SK-N-MC (cell line): ENCODE measurements around the gene EML2.

Experiments
- DNase-seq: peaks from one replicate; pipeline ENCODE4 v3.0.0-alpha.2; 2011; ENCODE audit warnings: low read depth, low spot score
- H3K27ac ChIP-seq: fragments of 200-600 bp; sonication (generic); 2 replicates; pipeline ENCODE4 v1.5.1; 2016; ENCODE audit warnings: mixed run types
- H3K36me3 ChIP-seq: fragments of 200-600 bp; sonication (generic); 2 replicates; pipeline ENCODE4 v1.6.1; 2017; ENCODE audit warnings: antibody characterized with exemption, low read length, mixed read lengths; ENCODE audit not compliant: insufficient read depth
- H3K4me3 ChIP-seq: fragments of 200-600 bp; sonication (generic); 2 replicates; pipeline ENCODE4 v1.5.1; 2016
- H3K9ac ChIP-seq: fragments of 200-600 bp; sonication (generic); 2 replicates; pipeline ENCODE4 v1.8.0; 2017; ENCODE audit warnings: mixed run types, mixed read lengths; ENCODE audit not compliant: insufficient read length
- H3K9me3 ChIP-seq: fragments of 200-600 bp; sonication (generic); 2 replicates; pipeline ENCODE4 v1.6.1; 2017; ENCODE audit warnings: low read depth, mild to moderate bottlenecking, antibody characterized with exemption, low read length, moderate library complexity, mixed read lengths
- EZH2 ChIP-seq: fragments of 200-600 bp; sonication (generic); IDR thresholded peaks from one replicate; pipeline ENCODE4 v1.6.1; 2017; ENCODE audit warnings: antibody characterized with exemption
- FOXP2 ChIP-seq: optimal IDR thresholded peaks from 2 replicates; pipeline ENCODE3; 2011; ENCODE audit warnings: mild to moderate bottlenecking, moderate library complexity; ENCODE audit not compliant: insufficient read depth; ENCODE audit errors: extremely low read length, control extremely low read depth
- POLR2AphosphoS5 ChIP-seq: IDR thresholded peaks from 2 replicates; pipeline ENCODE4 v1.6.1; 2012; ENCODE audit warnings: mild to moderate bottlenecking, low read depth, low read length, borderline replicate concordance

The EML2 gene

DNA sequence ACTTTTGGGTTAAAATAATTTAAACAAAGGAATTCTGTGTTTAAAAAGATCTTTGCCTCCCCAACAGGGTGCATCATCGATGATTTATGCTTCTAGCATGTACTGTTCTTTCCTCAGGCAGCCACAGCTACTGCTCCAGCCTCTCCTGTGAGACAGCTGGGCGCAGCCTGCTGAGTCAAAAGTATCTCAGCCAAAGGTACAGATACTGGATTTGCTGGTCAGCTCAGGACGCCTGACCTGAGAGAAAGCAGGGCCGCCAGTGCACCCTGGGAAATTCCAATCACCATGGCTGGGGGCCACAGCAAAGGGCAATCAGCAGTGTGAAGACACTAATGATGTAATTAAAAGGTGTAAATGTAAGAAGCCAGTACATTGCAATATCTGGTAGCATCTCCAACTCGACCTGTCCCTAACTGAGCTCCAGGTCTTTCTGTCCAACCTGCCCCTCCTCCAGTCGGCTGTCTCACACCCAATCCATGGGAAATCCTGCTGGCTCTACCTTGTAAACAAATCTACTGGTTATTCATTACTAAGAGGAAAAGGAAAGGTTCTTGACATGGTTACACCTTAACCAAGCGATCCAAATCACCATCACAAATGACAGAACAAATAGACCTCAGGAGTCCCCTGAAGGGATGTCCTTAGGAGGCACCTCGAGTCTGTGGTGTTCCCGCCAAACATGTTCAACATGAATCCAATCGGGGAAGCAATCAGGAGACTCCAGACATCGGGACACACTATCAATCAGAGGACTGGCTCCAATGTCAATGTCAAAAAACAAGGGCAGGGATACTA, 61.9 kb downstream of the EML2 start:
- DNase-seq, result no peak
- H3K27ac ChIP-seq, result no peak overlapping the region

DNA sequence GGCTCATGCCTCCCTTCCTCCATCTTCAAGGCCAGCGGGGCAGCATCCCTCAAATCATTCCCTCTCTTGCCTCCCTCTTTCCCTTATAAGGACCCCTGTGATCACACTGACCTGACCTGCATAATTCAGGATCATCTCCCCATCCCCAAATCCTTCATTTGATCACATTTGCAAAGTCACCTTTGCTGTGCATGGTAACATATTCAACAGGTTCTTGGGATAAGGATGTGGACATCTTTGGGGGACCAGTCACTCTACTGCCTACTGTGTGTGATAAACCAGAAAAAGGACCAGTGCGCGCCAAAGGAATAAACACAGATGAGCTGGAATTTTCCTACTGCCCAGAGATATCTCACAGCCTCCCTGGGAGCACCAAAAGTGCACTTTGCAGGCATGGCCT, 62.5 kb downstream of the EML2 start:
- no peaks in the 10 kb centered on the region for H3K36me3 ChIP-seq
- H3K9ac ChIP-seq, result no peak overlapping the region
- no peak overlapping the region for H3K4me3 ChIP-seq
- DNase-seq, result no peak
- H3K27ac ChIP-seq, result no peak overlapping the region
- TF ChIP-seq EZH2, result no peak
- TF ChIP-seq FOXP2, result no peak
- TF ChIP-seq POLR2AphosphoS5, result no peak
- H3K9me3 ChIP-seq, result no peaks in the 10 kb centered on the region

More for the DNA sequence above, 61.9 kb downstream of the EML2 start:
- Histone ChIP-seq H3K36me3 (no peaks in the 10 kb centered on the region), H3K9ac (no peak overlapping the region), H3K4me3 (no peak overlapping the region), H3K9me3 (no peaks in the 10 kb centered on the region)
- no peak for TF ChIP-seq POLR2AphosphoS5
- TF ChIP-seq EZH2, result no peak
- TF ChIP-seq FOXP2, result no peak

DNA sequence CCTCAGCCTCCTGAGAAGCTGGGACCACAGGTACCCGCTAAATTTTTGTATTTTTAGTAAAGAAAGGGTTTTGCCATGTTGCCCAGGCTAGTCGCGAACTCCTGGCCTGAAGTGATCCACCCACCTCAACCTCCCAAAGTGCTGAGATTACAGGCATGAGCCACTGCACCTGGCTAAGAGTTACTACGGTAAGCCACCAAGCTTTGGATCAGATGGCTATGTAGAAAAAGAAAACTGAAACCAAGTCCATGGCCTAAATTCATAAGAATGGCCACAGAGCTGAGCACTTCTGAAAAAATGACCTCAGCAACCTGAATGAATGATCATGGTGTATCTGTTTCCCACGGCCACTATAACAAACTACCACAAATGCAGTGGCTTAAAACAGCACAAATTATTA, 64.0 kb downstream of the EML2 start:
- DNase-seq, result no peak
- no peak overlapping the region for H3K27ac ChIP-seq
- TF ChIP-seq FOXP2 (no peak), POLR2AphosphoS5 (no peak), EZH2 (no peak)
- H3K4me3 ChIP-seq, result no peak overlapping the region
- H3K9me3 ChIP-seq, result no peaks in the 10 kb centered on the region
- no peaks in the 10 kb centered on the region for H3K36me3 ChIP-seq
- H3K9ac ChIP-seq, result no peak overlapping the region

DNA sequence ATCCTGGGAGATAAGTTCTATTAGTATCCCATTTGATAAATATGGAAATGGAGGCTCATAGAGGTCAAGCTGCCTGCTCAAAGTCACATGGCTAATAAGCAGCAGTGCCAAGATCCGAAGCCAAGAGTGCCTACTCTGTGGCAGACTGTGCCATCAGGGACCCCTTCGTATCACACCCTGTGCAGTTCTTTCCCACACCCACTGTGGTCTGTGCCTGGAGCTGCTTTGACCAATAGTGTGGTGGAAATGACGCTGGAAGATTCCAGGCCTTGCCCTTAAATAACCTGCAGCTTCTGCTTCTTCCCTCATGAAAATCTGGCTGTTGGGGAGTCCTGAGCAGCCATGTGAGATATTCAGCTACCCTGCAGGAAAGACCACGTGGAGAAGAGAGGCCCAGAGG, 64.7 kb downstream of the EML2 start:
- DNase-seq, result no peak
- Histone ChIP-seq H3K4me3 (no peak overlapping the region), H3K36me3 (no peaks in the 10 kb centered on the region), H3K27ac (no peak overlapping the region), H3K9ac (no peak overlapping the region), H3K9me3 (no peaks in the 10 kb centered on the region)
- no peak for TF ChIP-seq FOXP2
- TF ChIP-seq EZH2, result no peak
- no peak for TF ChIP-seq POLR2AphosphoS5

DNA sequence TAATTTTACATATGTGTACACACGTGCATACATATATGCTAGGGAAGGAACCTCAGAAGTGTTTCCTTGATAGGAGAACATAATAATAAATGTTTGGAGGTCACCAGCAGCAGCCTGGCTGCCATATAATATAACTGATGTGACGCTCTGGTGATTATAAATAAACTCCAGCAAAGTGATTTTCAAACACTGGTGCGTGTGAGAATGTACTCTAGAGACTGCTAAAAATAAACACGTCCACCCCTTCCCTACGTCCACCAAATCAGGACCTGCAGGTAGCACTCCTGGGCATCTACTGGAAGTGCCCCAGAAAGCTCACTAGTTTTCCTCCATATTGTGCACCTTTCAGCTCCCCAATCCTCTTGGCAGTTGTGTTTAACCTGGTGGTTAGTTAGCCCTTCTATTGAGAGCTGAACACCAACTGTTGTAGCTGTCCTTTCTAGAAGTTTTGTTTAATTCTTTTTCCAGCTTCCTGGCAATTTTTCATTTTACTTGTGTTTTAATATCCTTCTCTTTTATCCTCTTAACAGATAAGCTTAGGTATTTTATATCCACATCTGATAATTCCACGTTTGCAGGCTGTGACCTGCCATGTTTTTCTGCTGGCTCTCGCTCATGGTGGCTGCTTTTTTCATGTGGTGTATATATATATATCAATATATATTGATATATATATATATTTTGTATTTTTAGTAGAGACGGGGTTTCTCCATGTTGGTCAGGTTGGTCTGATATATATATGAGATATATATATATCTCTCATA, 67.6 kb downstream of the EML2 start:
- DNase-seq, result no peak
- Histone ChIP-seq H3K36me3 (no peaks in the 10 kb centered on the region), H3K27ac (no peak overlapping the region), H3K9me3 (no peaks in the 10 kb centered on the region), H3K9ac (no peak overlapping the region), H3K4me3 (no peak overlapping the region)
- TF ChIP-seq POLR2AphosphoS5 (no peak), EZH2 (no peak), FOXP2 (no peak)

DNA sequence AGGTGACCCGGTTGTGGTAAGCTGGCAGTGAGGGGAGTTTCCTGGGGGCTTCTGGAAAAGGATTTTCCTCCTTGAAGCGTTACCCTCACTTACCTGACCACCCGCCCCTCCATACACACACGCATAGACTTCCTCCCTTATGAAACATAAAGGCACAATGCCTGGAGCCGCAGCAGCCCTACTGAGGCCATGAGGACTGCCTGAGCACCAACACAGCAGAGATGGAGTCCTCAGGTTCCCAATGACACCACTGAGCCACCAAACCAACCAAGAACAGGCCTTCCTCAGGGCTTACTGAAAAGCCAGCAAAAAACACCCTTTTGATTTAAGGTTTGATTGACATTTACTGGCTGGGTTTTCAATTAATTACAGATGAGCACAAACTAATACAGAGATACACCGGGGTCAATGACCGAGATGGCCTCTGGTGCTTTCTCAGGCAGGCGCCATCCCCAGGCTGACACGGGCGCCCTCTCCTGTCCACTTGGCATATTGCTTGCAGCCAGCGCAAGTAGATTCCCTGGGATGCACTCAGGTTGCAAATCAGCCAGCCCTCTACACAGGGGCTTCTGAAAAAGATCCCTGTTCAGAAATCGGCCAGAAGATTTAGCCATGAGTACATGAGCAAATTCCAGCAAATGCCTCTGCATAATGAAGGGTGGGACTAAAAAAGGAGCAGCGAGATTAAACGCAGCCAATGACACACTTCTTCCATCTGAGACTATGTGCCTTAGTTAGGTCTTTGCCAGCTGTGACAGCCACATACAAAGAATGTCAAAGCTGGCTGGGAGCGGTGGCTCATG, 69.4 kb downstream of the EML2 start:
- Histone ChIP-seq H3K9me3 (no peaks in the 10 kb centered on the region), H3K36me3 (no peaks in the 10 kb centered on the region), H3K9ac (no peak overlapping the region), H3K27ac (no peak overlapping the region), H3K4me3 (no peak overlapping the region)
- TF ChIP-seq FOXP2 (no peak), POLR2AphosphoS5 (no peak), EZH2 (no peak)
- no peak for DNase-seq

DNA sequence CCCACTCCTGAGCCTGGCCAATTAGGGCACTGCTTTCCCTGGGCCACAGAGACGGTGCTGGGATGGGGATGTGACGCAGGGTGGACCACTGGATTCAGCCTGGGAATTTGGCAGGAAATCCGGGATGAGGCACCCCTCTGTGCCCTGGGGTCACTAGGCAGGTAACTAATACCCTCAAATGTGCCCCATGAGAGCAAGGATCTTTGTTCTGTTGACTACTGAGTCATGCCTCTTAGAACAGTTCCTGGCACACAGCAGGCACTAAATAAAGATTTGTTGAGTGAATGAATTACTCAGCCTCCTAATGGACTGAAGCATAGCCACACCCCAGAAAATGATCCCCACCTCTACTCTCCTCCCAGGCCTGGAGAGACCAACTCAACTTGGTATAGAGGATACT, 70.5 kb downstream of the EML2 start:
- Histone ChIP-seq H3K27ac (no peak overlapping the region), H3K4me3 (no peak overlapping the region), H3K36me3 (no peaks in the 10 kb centered on the region), H3K9ac (no peak overlapping the region), H3K9me3 (no peaks in the 10 kb centered on the region)
- TF ChIP-seq POLR2AphosphoS5 (no peak), FOXP2 (no peak), EZH2 (no peak)
- no peak for DNase-seq

DNA sequence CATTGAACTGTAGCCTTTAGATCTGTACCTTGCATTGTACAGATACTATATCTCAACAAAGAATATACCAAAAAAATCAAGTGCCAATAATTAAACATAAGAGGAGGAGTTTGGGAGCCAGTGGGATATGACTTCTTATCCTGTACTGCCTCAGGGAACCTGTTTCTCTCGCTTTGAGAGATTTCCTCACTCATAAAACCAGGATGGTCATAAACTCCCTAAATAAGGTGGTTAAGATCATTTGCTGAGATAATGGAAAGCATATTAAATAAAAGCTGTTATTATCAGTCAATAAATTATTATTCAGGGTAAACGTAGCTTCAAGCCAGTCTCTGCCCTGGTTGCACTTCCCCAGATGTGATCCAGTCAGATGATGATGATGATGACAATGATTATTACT, 71.6 kb downstream of the EML2 start:
- no peak overlapping the region; the same call in 1 of the 2 replicates for H3K27ac ChIP-seq
- H3K4me3 ChIP-seq, result no peak overlapping the region
- no peak for TF ChIP-seq POLR2AphosphoS5
- TF ChIP-seq FOXP2, result no peak
- no peak for TF ChIP-seq EZH2
- no peaks in the 10 kb centered on the region for H3K9me3 ChIP-seq
- no peaks in the 10 kb centered on the region for H3K36me3 ChIP-seq
- no peak for DNase-seq
- H3K9ac ChIP-seq, result no peak overlapping the region
